ENCODE results near the gene IGHMBP2.

Gene IGHMBP2

GRCh38 chr11:68890490-68891231, 13.0 kb upstream of the IGHMBP2 start:
- peak; percentile 89 for DNase-seq

- DNase-seq, result no peak
These were observed 12.2 kb upstream of the IGHMBP2 start for GRCh38 chr11:68891351-68891948.

GRCh38 chr11:68892576-68892975, 11.1 kb upstream of the IGHMBP2 start:
- DNase-seq, result no peak

- DNase-seq, result no peak
These were observed 10.4 kb upstream of the IGHMBP2 start for GRCh38 chr11:68893282-68893681.

GRCh38 chr11:68896171-68896959, 7.3 kb upstream of the IGHMBP2 start:
- no peak for DNase-seq

- no peak for DNase-seq
These were observed 6.2 kb upstream of the IGHMBP2 start for GRCh38 chr11:68897441-68897840.

GRCh38 chr11:68900835-68901381, 2.8 kb upstream of the IGHMBP2 start:
- DNase-seq, result no peak

GRCh38 chr11:68904248-68904847, 657 bp downstream of the IGHMBP2 start:
- no peak for DNase-seq

- DNase-seq, result no peak
These were observed 2.0 kb downstream of the IGHMBP2 start for GRCh38 chr11:68905421-68906360.

GRCh38 chr11:68908273-68908672, 4.6 kb downstream of the IGHMBP2 start:
- DNase-seq, result no peak

- DNase-seq, result no peak
These were observed 7.3 kb downstream of the IGHMBP2 start for GRCh38 chr11:68910965-68911364.

- DNase-seq, result no peak
These were observed 8.0 kb downstream of the IGHMBP2 start for GRCh38 chr11:68911731-68912130.

- no peak for DNase-seq
These were observed 8.6 kb downstream of the IGHMBP2 start for GRCh38 chr11:68912254-68912653.

- no peak for DNase-seq
These were observed 9.5 kb downstream of the IGHMBP2 start for GRCh38 chr11:68913188-68913587.

- no peak for DNase-seq
These were observed 11.1 kb downstream of the IGHMBP2 start for GRCh38 chr11:68914761-68915160.

- no peak for DNase-seq
These were observed 12.7 kb downstream of the IGHMBP2 start for GRCh38 chr11:68916439-68916838.

GRCh38 chr11:68923614-68924013, 19.9 kb downstream of the IGHMBP2 start:
- no peak for DNase-seq

GRCh38 chr11:68924073-68924925, 20.6 kb downstream of the IGHMBP2 start:
- DNase-seq, result no peak

GRCh38 chr11:68925611-68926010, 21.9 kb downstream of the IGHMBP2 start:
- DNase-seq, result no peak

- DNase-seq, result no peak
These were observed 23.8 kb downstream of the IGHMBP2 start for GRCh38 chr11:68927280-68928135.

All from left hindlimb (tissue), 1 donor.